Cardiac fibroblast (primary cell): Measurements from ENCODE around the gene SRSF1.
"Not testable (repeated sequence)": the region's sequence is repeated elsewhere in the genome, so short reads cannot be mapped to it uniquely, and the experiment has no call there.

Experiments used
- DNase-seq, 2 donors: peaks; one replicate each; pipeline versions ENCODE4 v3.0.0 to v3.0.0-alpha.2; 2010; ENCODE audit warnings: low read depth in 2 of 2
- H3K4me3 ChIP-seq, 2 donors: replicated peaks in 1 of 2; 1 replicate in 1 of 2; 2 replicates in 1 of 2; pipeline ENCODE4 v1.5.1; 2011; ENCODE audit warnings: low read depth in 2 of 2, low read length in 2 of 2, mild to moderate bottlenecking in 2 of 2, moderate library complexity in 1 of 2
- CTCF ChIP-seq: IDR thresholded peaks from one replicate; pipeline ENCODE4 v1.5.1; 2011; ENCODE audit warnings: low read depth, mild to moderate bottlenecking, low read length, inconsistent platforms

Gene SRSF1

DNA sequence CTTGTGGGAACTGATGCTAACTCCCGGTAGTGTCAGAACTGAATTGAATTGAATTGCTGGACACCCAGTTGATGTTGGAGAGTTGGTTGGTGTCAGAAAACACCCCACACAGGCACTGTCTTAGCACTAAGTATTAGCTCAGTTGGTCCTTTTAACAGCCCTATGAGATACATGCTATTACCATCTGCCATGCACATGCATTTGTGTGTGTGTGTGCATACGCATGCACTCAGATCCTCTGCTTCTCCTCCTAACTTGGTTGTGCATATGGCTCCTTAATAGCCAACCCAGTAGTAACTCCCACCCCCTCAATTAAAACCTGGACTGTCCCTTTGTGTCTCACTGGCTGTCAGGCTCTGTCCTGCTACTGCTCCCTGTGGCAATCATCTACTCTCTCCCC is 43.9 kb upstream of the SRSF1 start:
- no peak for TF ChIP-seq CTCF
- no peak for DNase-seq
- no peak overlapping the region for H3K4me3 ChIP-seq

- no peak overlapping the region for H3K4me3 ChIP-seq
- no peak for TF ChIP-seq CTCF
- no peak for DNase-seq
These were observed 42.5 kb upstream of the SRSF1 start for GRCh38 chr17:58049533-58049932.

- no peak for DNase-seq
- no peak for TF ChIP-seq CTCF
- H3K4me3 ChIP-seq = no peak overlapping the region
These were observed 40.5 kb upstream of the SRSF1 start for GRCh38 chr17:58047376-58048150.

DNA sequence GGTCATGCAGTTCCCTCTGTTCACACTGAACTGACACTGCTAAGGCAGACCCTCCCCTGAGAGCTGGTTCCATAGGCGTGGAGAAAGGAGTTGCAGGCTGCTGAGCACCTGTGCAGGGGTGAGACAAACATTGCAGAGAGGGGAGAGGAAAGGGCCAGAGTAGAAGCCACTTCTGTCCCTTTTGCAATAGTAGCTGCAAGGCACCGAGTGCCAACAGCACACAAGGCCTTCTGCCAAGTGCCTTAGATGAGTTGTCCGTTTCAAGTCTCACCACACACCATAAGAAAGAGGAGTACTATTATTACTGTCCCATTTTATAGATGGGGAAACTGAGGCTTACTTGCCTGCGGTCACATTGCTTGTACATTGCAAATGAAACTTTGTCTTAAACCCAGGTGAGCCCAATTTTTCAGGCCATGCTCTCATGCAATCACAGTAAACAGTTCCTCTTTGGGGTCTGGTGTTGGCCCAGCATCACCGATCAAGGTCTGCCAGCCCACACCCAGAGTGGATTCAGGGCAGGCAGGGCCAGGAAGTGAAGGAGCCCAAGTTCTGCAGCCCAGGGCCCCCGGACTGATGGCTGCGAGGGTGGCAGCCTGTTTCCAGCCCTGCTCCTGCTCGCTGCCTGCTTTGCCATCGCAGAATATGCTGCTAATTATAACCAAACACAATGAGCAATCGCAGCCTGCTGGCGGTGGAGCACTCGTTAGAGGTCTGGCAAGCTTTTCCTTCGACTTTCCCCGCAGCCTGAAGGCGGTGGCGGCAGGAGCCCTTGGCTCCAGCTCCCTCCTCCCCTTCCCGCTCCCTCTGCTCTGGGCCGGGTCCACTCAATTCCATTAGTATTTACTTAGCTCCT is 39.4 kb upstream of the SRSF1 start:
- no peak for DNase-seq
- TF ChIP-seq CTCF = no peak
- H3K4me3 ChIP-seq = no peak overlapping the region

DNA sequence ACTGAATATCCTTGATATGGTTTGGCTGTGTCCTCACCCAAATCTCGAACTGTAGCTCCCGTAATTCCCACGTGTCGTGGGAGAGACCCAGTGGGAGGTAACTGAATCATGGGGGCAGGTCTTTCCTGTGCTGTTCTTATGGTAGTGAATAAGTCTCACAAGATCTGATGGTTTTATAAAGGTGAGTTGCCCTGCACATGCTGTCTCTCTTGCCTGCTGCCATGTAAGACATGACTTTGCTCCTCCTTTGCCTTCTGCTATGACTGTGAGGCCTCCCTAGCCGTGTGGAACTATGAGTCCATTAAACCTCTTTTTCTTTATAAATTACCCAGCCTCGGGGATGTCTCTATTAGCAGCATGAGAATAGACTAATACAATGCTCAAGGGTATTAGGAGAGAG is 37.2 kb upstream of the SRSF1 start:
- not testable (repeated sequence) for H3K4me3 ChIP-seq, DNase-seq

GRCh38 chr17:58043221-58044181 is 36.5 kb upstream of the SRSF1 start:
- TF ChIP-seq CTCF = no peak

More at GRCh38 chr17:58043221-58044181, 36.5 kb upstream of the SRSF1 start:
- no peak for DNase-seq
- H3K4me3 ChIP-seq = no peak overlapping the region
